LNCaP clone FGC (cell line): ENCODE results near the gene CXCL3.
A peak's percentile ranks its signal among the peaks of the same experiment; 100 is the strongest.

Source experiments
- DNase-seq: peaks from one replicate; pipeline ENCODE4 v3.0.0-alpha.2; 2011; ENCODE audit warnings: low read depth
- H3K4me3 ChIP-seq: 2 replicates; pipeline ENCODE4 v1.5.1; 2011; ENCODE audit warnings: mild to moderate bottlenecking, low read depth, low read length, control low read depth
- TF ChIP-seq, protein P1 (sequence below): IDR thresholded peaks from 2 replicates; pipeline ENCODE4 v1.5.1; 2012; ENCODE audit warnings: mild to moderate bottlenecking; ENCODE audit not compliant: control insufficient read depth, insufficient read depth; ENCODE audit errors: extremely low read depth

Gene CXCL3

DNA sequence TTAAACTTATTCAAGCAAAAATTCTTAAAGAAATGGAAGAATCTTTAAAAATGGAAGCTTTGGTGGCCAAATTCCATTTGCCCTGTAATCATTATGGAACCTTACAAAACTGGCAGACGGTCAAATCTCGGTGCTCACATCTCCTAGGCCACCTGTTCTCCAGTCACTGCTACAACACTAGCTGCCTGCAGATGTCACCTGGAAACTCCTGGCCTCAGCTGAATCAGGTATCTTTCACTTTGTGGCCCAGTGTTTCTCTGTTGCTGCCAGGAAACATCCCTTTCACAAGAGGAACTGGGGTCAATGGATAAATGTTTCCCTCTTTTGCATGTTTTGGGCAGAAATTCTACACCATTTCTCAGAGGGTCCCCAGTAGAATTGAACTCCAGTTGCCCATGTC is 4.2 kb upstream of the CXCL3 start:
- TF ChIP-seq, protein P1, sequence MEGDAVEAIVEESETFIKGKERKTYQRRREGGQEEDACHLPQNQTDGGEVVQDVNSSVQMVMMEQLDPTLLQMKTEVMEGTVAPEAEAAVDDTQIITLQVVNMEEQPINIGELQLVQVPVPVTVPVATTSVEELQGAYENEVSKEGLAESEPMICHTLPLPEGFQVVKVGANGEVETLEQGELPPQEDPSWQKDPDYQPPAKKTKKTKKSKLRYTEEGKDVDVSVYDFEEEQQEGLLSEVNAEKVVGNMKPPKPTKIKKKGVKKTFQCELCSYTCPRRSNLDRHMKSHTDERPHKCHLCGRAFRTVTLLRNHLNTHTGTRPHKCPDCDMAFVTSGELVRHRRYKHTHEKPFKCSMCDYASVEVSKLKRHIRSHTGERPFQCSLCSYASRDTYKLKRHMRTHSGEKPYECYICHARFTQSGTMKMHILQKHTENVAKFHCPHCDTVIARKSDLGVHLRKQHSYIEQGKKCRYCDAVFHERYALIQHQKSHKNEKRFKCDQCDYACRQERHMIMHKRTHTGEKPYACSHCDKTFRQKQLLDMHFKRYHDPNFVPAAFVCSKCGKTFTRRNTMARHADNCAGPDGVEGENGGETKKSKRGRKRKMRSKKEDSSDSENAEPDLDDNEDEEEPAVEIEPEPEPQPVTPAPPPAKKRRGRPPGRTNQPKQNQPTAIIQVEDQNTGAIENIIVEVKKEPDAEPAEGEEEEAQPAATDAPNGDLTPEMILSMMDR, result peak; percentile 35; the same call in 1 of the 2 replicates
- DNase-seq, result no peak
- H3K4me3 ChIP-seq, result no peak overlapping the region

DNA sequence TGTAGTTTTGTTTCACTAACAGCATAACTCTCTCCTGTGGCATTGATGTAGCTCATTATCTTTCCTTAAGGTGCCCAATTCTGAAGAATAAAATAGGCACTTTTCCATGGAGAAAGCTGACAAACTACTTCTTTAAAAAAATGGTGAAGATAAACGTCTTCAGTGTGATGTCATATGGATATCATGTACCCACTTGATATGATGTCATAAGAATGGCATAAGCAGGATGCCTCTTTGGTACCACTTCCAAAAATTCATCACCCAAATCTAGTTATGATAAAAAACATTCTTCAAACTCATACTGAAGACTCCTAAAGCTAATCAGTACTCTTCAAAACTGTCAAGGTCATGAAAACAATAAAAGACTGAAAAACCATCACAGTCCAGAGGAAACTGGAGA is 2.9 kb upstream of the CXCL3 start:
- DNase-seq, result no peak
- no peak overlapping the region for H3K4me3 ChIP-seq
- TF ChIP-seq, protein P1, result no peak

DNA sequence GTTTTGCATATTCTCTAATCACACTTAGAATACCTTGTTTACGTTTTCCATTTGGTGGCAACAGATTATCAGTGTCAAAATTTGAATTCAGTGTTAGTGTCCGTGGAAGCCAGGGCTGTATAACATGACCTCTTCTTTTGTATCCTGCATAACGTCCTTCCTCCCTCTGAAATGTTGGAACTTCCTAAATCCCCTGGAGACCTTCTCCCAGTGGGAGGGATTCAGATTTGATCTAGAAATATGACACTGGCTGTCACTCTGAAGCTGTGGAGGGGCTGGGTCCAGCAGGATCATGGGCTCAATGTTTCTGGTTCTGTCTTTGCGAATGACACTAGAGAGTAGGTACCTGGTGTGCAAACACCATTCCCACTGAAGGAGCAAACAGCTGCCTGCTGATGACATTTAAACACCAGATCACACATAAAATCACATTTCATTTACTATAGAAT is 850 bp upstream of the CXCL3 start:
- DNase-seq, result no peak
- TF ChIP-seq, protein P1, result no peak
- no peak overlapping the region for H3K4me3 ChIP-seq

DNA sequence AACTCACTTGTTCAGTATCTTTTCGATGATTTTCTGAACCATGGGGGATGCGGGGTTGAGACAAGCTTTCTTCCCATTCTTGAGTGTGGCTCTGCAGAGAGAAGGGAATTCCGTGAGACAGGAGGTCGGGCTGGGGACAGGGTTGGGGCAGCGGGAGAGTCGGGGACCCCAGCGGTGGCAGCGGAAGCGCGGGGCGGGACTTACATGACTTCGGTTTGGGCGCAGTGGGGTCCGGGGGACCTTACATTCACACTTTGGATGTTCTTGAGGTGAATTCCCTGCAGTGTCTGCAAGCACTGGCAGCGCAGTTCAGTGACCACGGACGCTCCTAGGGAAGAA is 434 bp downstream of the CXCL3 start:
- no peak for DNase-seq
- TF ChIP-seq, protein P1, result no peak
- no peak overlapping the region for H3K4me3 ChIP-seq

DNA sequence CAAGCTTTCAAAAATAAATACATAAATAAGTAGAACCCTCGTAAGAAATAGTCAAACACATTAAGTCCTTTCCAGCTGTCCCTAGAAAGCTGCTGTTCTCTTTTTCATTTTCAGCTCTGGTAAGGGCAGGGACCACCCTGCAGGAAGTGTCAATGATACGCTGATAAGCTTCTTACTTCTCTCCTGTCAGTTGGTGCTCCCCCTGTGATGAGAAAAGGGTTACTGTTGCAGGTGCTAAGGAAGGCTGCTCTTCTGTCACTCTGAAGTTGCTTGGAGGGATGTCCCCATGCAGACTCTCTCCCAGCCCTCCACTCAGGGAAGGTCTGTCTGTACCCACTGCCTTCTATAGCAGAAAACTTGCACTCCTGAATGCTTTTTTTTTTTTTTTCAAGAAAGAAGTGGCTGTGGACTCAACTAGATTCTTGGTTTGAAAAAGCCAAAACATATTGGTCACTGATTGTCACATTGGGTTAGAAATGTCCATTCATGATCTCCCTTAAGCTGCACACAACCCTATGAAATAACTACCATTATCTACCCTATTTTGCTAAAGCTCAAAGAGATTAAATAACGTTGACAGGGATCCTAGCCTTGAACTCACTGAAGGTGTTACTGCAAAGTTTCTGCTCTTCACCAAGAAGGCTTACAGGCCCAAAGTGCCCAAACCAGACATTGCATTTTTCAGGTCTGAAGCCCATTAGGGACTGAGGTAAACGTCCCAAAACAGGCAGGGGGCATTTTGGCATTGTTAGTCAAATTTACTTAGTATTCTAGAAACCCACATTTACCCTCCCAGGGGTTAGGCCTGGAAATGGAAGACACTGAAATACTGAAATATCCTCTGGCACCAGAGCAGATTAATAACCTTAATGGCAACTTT is 1.2 kb downstream of the CXCL3 start:
- TF ChIP-seq, protein P1, result no peak
- no peak for DNase-seq
- H3K4me3 ChIP-seq, result no peak overlapping the region

DNA sequence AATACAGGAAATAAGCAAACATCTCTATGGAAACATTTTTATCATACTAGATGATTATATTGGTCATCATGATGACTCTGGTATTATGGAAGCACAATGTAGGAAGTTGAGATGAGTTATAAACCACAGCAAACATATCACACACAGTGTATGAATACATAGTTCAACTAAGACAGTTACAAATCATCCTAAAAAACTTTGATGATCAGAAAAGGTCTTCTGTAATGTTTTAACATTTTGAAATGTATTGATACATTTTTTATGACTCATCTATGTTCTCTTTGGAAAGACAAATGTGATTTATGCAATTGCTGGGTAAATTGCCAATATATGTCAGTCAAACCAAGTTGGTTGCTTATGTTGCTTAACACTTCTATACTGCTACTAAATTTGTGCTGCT is 4.8 kb downstream of the CXCL3 start:
- DNase-seq, result no peak
- H3K4me3 ChIP-seq, result no peak overlapping the region
- TF ChIP-seq, protein P1, result no peak

DNA sequence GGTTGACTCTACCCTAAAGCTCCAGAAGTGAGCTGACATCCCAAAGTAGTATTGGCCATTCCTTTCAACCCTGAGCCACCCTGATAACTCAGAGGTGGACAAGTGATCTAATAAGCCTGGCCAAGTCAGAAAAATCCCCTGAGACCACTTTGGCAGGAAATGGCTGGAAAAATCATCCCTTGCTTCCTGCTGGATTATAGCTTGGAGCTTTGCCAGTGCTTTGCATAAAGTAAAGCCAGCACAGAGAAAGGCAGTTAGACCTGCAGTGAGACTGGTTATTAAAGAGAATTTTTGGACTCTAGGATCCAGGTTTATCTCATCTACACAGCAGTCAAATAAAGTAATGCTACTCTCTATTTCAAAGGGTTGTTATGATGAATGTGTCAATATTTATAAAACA is 6.4 kb downstream of the CXCL3 start:
- TF ChIP-seq, protein P1, result no peak
- no peak for DNase-seq
- no peak overlapping the region for H3K4me3 ChIP-seq
